ENCODE measurements around the gene LRRC2. TPM values are rescaled to one million over a fixed set of nuclear protein-coding genes. Genes with fewer than 3 reads are reported as not detected.
"Not testable (repeated sequence)": the region's sequence is repeated elsewhere in the genome, so short reads cannot be mapped to it uniquely, and the experiment has no call there.

LRRC2 gene
- total RNA-seq, 1 donor from 2014 or later, result 7.4 TPM

DNA sequence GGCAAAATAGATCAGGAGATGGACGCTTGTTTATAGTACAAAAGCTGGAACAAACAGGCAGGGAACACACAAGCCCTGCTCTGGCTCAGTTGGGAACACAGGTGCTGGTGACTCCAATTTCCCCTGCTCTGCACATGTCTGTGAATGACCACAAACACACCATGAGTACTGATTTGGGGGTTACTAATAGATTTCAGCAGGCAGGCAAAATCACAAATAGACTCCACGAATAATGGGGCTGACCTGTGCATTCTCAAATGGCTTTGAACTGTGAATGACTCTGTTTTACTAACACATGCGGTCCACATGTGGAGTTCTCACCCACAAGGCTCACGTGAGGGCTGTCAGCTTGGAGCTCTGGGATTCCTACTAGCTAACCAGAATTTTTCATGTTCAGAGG, 64.4 kb downstream of the LRRC2 start:
- DNase-seq (ENCODE audit: low spot score), result peak; percentile 32
- ATAC-seq, result no peak

DNA sequence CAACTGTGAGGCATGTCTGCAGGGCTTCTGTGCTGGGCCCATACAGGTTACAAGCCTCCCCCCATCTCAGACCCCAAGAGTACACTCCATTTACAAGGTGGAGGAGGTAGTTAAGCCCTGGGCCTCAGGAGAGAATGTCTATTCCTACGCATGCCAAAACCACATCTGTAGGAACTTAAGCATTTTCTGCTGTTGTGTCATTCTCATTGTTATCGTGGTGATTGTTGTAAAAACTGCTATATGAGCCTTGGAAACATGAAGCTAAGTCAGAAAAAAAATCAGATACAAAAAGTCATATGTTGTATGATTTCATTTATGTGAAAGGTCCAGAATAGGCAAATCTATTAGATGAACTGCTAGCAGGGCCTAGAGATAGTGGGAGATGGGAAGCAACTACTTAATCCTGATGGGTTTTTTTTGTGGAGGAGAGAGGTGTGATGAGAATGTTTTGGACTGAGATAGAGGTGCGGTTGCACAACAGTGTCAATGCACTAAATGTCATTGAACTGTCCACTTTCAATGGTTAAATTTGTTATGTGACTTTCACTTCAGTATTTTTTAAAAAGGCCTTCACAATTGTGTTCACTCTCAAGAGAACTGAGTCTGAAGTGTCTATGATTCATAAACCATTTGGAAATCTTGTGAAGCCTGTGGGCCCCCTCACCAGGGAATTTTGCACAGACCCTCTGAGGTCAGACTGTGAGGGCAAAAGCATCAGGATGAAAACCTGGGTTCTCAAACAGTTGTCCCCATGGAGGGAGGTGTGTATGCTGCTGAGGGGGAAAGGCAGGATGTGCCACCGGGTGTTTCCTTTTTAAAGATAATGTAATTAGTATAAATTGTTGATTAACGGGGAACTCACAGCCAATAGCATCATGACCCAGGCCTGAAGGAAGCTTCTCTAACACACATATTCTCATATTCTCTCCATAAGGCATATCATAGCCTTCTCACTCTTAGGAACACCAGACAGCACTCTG, 65.2 kb downstream of the LRRC2 start:
- peak; percentile 25 for ATAC-seq

DNA sequence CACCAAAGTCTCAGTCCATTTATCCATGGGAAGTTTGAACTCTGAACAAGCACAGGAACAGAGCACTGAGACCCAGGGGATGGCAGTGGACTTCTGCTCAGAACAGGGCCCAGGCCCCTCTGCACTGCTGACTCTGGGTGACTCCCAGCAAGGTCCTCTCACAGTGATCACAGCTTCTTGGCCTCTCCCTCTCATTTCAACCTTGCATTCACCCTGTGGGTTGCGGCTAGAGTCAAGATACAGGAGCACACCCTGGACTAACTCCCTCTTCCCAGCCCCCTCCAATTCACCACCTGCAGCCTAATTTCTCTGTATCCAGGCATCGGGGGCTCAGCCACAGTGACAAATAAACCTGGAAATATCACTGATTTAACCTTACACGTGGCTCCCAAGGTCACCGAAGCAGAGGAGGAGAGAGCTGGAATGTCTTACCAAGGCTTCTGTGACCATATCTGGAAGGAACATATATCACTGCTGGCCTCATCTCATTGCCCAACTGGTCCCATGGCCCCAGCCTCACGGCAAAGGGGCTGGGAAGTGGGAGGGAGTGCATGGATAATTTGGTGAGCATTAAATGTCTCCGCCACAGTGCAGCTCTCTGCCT, 67.1 kb downstream of the LRRC2 start:
- peak; percentile 2 for ATAC-seq
- no peak for DNase-seq (ENCODE audit: low spot score)

More for the DNA sequence above, 65.2 kb downstream of the LRRC2 start:
- peak; percentile 52 for DNase-seq (ENCODE audit: low spot score)

DNA sequence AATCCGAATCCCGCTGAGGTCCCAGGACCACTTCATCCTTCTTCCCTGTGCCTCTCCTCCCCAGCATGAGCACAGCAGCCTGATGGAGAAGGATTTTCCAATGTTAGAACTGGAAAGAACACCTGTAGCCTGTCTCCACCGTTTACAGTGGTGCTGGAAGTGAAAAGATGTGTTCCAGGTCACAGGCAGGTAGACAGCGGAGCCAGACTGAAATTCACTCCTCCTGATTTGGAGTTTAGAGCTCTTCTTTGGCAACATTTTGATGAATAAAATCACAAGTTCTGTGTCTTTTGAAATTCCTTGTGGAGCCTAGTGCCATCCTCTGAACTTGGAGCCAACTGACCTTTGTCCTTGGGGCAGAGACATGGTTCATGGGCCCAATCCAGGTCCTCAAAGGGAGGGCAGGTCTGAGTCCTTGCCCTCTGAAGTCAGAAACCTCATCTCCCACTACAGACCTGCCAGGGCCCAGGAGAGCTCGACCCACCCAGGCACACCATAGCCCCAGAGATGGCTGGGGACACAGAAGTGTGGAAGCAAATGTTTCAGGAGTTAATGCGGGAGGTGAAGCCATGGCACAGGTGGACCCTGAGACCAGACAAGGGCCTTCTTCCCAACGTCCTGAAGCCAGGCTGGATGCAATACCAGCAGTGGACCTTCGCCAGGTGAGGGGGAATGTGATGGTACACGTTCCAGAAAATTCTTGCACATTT, 68.4 kb downstream of the LRRC2 start, which contains the start of gene RTP3:
RTP3 (plus strand) TSS at position 421 of the 710 bp plus-strand sequence; CDS start at position 508, 87 bp downstream.
- ATAC-seq (peak; percentile 68), DNase-seq (ENCODE audit: low spot score) (peak; percentile 90)

DNA sequence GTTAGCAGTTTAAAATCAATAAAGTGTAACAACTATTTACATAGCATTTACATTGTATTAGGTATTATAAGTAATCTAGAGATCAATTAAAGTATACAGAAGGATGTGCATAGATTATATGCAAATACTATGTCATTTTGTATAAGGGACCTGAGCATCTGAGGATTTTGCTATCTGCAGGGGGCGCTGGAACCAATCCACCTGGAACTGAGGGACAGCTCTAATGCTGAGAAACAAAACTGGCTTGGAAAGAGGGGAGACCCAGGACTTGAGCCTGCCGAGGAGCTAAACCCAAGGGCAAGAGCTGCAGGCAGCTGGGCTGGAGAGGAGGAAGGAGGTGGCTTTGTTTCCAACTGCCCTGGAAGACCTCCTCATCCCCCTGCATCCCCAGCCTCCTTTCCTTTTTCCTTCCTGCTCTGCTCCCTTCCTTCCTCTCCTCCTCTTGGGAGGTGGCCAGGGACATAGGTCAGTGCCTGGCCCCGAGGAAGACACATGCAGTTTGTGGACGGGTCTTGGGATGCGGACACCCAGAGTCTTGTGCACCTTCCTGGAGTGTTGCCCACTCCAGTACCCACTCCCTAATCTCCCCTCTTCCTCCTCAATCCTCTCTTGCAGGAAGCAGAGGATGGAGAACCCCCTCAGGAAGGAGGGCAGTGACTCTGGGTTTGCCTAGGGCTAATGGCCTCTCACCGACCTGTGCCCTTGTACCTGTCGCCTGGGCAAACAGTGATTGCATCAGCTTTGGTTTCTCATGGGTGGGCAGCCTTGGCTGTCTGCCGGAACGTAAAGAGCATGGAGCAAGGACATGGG, 69.2 kb downstream of the LRRC2 start:
- DNase-seq (ENCODE audit: low spot score) (peak; percentile 76), ATAC-seq (peak; percentile 63)

DNA sequence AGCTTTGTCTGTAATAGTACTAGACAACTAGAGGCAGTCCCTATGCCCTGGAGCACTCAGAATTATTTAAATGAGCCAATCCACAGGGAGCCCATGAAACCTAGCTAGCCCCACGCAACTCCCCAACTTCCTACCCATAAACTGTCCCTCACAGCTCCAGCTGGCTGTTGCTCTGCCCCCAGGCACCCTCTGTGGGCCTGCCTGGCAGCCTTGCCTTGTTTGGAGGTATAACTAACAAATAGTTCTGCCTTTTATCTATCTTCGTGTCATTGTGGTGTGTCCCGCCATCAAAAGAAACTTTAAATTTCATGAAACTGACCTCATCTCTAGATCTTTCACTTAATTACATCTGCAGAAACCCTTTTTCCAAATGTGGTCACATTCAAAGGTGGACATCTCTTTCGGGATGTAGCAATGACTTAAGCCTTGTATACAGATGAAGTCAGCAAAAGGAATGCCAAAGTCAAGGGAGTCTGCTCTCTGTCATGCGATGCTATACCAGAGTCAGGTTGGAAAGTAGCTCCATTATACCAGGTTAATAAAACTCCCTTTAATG, 70.1 kb downstream of the LRRC2 start:
- no peak for DNase-seq (ENCODE audit: low spot score)
- ATAC-seq, result no peak

DNA sequence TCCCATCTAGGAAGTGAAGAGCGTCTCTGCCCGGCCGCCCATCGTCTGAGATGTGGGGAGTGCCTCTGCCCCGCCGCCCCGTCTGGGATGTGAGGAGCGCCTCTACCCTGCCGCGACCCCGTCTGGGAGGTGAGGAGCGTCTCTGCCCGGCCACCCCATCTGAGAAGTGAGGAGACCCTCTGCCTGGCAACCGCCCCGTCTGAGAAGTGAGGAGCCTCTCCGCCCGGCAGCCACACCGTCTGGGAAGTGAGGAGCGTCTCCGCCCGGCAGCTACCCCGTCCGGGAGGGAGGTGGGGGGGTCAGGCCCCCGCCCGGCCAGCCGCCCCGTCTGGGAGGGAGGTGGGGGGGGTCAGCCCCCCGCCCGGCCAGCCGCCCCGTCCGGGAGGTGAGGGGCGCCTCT, 71.6 kb downstream of the LRRC2 start:
- not testable (repeated sequence) for DNase-seq (ENCODE audit: low spot score); ATAC-seq

DNA sequence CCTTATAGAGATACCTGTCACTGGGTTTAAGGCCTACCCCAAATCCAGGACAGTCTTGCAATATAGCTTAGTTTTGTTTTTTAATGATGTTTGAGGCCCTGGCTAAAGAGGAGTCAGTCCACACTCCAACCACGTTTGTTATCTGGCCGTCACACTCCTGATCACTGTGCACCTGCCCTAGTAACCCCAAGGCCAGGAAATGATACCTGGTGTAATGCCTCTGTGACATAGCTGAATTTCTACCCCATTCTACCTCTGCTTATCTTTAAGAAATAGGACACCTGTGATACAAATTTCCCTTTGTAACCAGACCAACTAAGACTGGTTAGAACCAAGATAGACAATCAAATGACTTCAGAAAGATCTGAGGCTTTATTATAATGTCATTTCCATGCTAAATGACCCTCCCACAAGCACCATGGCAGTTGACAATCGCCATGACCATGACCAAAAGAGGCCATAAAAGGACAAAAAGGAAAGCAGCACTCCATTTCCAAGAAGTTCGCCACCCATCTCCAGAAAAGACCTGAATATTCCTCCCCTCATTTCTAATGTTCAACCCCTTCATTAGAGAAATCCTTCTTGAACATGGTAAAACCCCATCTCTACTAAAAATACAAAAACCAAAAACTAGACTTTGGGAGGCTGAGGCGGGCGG, 73.1 kb downstream of the LRRC2 start:
- ATAC-seq, result peak; percentile 24
- DNase-seq (ENCODE audit: low spot score), result no peak

DNA sequence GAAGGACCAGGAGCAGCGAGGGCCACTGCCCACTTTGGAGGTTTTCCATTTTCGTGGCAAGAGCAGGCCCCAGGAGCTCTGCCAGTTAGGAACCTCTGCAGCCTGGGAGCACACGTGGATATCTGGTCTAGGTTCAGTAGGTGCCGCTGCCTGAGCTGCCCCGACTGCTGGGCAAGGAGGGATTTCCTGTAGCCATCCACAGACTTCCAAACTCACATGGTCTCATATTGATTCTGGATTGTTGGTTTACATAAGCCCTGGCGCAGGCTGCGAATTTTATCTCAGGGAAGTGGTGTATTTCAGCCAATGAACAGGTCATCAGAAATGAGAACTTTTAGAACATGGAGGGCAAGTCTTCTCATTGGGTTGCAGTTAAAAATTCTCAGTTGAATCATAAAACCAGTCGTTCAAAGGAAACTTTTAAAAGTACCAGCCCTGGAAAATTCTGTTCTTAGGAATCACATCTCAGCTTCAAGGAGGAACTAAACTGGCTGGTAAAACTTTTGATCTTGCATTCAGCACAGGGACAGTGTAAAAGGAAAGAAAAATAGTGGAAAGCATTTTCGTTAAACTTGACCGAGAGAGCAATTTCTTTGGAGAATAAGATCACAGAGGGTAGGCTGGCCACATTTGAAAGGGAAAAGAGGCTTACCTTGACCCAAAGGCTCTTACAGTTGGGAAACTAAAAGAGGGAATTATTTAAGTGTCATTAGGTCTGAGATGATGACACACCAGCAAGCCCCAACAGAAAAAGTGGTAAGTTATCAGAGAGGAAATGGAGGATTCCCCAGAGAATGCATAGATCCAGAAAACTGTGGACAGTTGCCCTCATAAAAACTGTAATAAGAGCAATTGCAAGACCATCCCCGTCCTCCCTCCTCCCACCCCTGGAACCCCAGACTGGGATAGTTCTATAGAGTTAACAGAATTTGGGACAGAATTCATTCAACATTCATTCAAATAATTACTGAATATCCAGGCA, 74.7 kb downstream of the LRRC2 start:
- DNase-seq (ENCODE audit: low spot score), result peak; percentile 90
- peak; percentile 80 for ATAC-seq

DNA sequence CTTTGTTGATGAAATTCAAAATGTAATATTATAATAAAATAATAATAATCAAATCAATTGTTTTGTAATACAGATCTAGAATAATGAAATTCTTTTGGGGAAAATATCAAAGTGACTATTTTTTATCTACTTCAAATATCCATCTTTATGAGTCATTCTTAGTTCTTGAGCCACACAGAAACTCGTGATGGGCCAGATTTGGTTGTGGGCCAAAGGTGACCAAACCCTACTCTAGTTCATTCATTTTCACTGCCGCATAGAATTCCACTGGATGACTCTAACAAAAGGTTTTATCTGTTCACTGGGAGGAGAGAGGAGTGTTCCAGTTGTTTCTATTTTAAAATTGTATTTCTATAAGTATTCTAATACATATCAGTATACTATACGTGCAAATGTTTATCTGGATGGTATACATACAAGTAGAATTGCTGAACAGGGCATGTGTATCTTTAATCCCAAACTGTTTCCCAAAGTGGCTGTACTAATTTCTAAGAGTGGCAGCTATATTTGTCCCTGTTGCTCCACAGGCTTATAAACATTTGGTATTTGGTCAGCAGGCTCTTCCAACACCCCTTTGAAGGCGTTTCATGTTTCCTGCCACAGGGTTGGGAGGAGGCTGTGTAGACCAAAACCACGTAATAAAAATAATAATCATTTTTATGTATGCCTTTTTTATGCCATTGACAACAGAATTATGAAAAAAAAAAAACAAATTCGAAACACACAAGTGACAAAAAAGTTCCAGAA, 75.6 kb downstream of the LRRC2 start:
- DNase-seq (ENCODE audit: low spot score), result no peak

DNA sequence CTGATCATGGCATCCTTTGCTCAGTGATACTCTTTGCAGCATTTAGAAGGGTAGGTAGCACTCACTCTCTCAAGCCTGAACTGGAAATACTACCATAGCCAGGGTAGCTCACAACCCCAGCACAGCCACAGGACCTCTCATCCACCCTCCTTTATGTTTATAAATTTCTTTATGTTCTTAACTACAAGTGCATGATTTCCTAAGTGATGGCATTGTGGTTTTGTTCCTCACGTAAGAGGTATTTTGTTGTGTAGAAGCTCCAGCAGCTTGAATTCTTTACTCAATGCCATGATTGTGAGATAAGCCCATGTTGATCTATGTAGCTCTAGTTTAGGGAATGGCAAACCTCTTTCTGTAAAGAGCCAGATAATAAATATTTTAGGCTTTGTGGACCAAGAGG, 76.2 kb downstream of the LRRC2 start:
- ATAC-seq (no peak), DNase-seq (ENCODE audit: low spot score) (no peak)

More for the DNA sequence above, 75.6 kb downstream of the LRRC2 start:
- ATAC-seq, result peak; percentile 20

DNA sequence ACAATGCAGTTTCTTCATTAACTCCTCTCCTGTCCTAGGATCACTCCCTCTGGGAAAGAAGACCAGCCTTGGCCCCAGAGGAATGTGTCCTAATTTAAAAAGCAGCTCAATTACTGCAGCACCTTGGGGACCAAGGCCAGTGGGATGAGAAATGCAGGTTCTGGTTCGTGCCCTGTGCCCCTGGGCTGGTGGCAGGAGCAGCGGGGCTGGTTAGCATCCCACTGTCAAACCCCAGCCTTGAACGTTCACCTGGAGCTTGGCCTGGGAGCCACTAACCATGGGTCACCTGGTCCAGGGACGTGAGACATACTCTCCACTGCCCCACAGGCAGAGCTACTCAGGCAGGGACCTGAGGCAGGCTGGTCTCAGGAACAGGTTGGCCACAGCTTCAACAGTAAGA, 76.7 kb downstream of the LRRC2 start:
- no peak for DNase-seq (ENCODE audit: low spot score)
- ATAC-seq, result peak; percentile 14

DNA sequence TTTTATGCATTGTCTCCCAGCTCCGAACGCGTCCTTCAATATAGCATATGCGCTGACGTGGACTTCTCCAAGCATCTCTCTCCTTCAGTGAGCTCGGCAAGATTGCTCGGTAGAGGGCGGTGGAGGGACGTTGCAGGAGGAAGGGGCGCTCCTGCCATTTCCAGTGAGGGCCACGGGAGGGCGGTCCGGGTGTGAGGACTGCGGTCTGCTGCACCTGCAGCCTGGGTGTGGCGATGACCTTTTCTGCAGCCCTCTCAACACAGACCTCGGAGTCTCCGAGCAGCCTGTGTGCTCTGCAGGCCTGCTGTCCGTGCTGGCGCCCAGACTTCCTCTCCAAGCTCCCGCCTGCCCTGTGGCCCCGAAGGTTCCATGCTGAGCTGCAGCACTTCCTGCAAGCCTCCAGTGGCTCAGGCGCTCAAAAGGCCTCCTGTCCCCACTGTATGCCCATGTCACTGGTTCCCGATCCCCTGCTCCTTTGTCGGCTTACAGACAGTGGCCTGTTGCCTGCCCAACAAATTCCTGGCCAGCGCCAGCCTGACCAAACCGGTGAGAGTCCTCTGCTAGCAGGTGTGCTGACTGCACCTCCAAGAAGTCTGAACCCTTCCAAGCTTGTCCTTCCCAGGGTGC, 77.3 kb downstream of the LRRC2 start:
- peak; percentile 93 for DNase-seq (ENCODE audit: low spot score)
- peak; percentile 93 for ATAC-seq

DNA sequence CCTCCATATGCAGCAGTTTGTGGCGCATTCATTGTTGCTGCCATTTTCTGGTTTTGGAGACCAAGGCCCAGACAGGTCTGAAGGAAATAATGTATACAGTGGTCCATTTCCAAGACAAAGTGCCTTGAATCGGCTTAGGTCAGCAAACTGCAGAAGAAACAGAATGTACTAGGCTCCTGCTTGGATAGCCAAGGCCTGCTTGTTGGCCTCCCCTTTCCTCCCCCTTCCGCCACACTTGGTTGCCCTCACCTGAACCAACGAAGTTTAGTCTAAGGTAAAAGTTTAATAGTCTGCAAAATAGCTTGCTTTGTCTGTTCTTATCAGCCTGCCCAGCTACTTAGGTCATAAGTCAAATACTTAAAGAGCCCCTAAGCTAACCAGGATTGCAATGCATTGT, 80.3 kb downstream of the LRRC2 start:
- DNase-seq (ENCODE audit: low spot score) (no peak), ATAC-seq (no peak)

DNA sequence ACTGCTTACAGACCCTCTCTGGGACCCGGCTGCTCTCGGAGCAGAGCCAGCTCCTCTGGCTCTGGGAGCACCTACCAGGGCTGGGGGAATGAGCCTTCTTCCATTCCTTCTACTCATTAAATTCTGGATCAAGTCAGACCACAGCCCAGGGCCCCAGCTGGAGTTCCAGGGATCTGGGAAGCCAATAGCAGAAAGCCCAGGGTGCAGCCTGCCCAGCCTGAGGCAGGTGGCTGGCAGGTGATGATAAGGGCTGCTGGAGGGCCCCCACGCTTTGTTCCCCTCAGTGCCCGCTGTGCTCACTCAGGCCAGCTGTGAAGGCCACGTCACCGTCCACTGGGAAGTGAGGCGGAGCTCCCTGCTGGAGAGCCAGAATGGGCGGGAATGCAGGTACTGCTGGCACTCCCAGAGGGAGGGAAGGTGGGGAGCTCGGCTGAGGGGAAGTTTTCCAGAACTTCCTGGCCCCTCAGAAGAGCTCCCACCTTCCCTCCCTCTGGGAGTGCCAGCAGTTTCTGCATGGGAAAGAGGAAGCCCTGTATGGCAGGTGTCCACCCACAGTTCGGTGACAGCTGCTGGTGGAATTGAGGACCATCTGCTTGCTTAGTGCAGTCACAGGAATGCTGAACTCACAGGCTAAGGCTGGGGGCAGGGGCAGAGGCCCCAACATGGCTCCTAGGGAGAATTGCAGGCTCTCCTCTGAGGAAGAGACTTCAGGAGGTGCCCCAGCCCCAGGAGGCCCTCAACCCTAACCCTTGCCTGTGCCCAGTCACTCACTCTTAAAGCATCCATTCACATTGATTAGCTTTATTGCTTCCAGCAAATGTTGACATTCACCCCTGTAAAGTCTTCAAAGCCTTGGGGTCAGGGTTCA, 81.0 kb downstream of the LRRC2 start:
- peak; percentile 39 for DNase-seq (ENCODE audit: low spot score)

DNA sequence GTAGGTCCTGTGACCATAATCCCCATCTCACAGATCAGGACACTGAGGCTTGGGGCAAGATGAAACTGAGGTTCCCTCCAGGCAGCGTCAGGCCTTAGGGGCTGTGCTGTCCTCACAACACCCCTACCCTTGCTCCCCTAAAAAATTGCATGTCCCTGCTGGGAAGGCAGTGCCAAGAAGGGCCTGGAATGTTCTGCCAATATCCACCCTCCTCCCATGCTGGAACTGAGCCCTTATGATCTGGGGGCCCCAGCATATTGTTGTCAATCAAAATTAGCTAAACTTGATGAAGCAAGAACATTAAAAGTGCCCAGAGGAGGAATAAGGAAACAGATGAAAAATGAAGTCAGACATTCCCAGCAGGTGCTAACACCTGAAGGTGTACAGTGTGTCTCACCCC, 81.7 kb downstream of the LRRC2 start:
- ATAC-seq (no peak), DNase-seq (ENCODE audit: low spot score) (peak; percentile 18)

More for the DNA sequence above, 81.0 kb downstream of the LRRC2 start:
- no peak for ATAC-seq
